ENCODE results near the gene SULT1C2. TPM values are rescaled to one million over a fixed set of nuclear protein-coding genes. Genes with fewer than 3 reads are reported as not detected.

The SULT1C2 gene
- polyA plus RNA-seq, 1 experiment = 0.04 TPM

DNA sequence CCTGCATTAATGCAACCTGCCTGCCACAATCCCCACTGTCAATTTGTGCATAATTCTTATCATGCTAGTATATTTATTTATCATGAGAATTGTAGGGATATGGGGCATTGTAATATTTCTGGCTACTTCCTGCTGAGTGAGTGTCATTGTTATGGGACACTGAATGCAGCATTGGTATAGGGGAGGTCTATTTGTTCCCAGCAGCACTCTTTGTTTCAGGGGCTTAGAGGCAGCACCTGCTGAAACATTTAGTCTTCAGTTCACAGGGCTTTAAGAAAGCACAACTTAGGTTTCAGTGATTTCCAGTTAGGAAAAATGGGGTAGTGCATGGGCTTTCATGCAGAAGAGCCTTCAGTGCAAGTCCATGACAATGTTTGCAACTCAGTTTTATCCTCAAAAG lies 25.3 kb upstream of the SULT1C2 start:
- DNase-seq (ENCODE audit: low read depth, low spot score) = no peak
- TF ChIP-seq, protein P1, sequence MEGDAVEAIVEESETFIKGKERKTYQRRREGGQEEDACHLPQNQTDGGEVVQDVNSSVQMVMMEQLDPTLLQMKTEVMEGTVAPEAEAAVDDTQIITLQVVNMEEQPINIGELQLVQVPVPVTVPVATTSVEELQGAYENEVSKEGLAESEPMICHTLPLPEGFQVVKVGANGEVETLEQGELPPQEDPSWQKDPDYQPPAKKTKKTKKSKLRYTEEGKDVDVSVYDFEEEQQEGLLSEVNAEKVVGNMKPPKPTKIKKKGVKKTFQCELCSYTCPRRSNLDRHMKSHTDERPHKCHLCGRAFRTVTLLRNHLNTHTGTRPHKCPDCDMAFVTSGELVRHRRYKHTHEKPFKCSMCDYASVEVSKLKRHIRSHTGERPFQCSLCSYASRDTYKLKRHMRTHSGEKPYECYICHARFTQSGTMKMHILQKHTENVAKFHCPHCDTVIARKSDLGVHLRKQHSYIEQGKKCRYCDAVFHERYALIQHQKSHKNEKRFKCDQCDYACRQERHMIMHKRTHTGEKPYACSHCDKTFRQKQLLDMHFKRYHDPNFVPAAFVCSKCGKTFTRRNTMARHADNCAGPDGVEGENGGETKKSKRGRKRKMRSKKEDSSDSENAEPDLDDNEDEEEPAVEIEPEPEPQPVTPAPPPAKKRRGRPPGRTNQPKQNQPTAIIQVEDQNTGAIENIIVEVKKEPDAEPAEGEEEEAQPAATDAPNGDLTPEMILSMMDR (IDR thresholded peaks at IDR 0.05; ENCODE audit: low read depth, low read length) = no peak
- Histone ChIP-seq H3K9me3 (ENCODE audit: control insufficient read depth, insufficient read depth, low read length) (no peaks in the 10 kb centered on the region), H3K27ac (ENCODE audit: low read depth, low read length) (no peak overlapping the region), H3K27me3 (ENCODE audit: control insufficient read depth, insufficient read depth, low read length) (no peaks in the 10 kb centered on the region), H3K4me3 (ENCODE audit: low read depth, low read length) (no peak overlapping the region)
- ChIA-PET POLR2A (no interaction called here), CTCF (no interaction called here)

GRCh38 chr2:108266218-108266617 lies 22.5 kb upstream of the SULT1C2 start:
- ChIA-PET CTCF (no interaction called here), POLR2A (no interaction called here)
- no peaks in the 10 kb centered on the region for H3K27me3 ChIP-seq (ENCODE audit: control insufficient read depth, insufficient read depth, low read length)
- no peak overlapping the region for H3K4me3 ChIP-seq (ENCODE audit: low read depth, low read length)
- H3K27ac ChIP-seq (ENCODE audit: low read depth, low read length) = no peak overlapping the region
- TF ChIP-seq, protein P1 (IDR thresholded peaks at IDR 0.05; ENCODE audit: low read depth, low read length) = no peak
- DNase-seq (ENCODE audit: low read depth, low spot score) = no peak
- H3K9me3 ChIP-seq (ENCODE audit: control insufficient read depth, insufficient read depth, low read length) = no peaks in the 10 kb centered on the region

DNA sequence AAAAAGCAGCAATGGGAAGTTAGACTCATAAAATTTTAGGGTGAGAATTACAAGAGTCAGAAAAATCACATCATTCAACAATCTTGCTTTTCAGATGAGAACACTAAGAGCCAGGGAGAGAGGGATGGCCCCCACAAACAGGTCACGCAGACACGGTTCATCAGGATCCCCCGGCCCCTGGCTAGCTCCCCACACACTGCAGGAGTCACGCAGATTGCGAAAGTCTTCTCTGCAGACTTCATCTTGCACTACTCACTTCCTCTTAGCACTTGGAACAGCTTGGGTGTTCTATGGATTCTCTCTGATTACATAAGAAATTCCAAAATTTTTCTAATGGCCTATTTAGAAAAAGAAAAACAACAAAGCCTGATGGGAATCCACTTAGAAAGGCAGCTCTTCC lies 21.6 kb upstream of the SULT1C2 start:
- Histone ChIP-seq H3K9me3 (ENCODE audit: control insufficient read depth, insufficient read depth, low read length) (no peaks in the 10 kb centered on the region), H3K27me3 (ENCODE audit: control insufficient read depth, insufficient read depth, low read length) (no peaks in the 10 kb centered on the region), H3K27ac (ENCODE audit: low read depth, low read length) (peak overlapping the region; percentile 54), H3K4me3 (ENCODE audit: low read depth, low read length) (no peak overlapping the region)
- TF ChIP-seq, protein P1 (IDR thresholded peaks at IDR 0.05; ENCODE audit: low read depth, low read length) = no peak
- CTCF ChIA-PET = no interaction called here
- DNase-seq (ENCODE audit: low read depth, low spot score) = peak; percentile 15
- POLR2A ChIA-PET = no interaction called here

GRCh38 chr2:108268001-108268400 lies 20.7 kb upstream of the SULT1C2 start:
- Histone ChIP-seq H3K9me3 (ENCODE audit: control insufficient read depth, insufficient read depth, low read length) (no peaks in the 10 kb centered on the region), H3K4me3 (ENCODE audit: low read depth, low read length) (no peak overlapping the region), H3K27ac (ENCODE audit: low read depth, low read length) (peak overlapping the region; percentile 69), H3K27me3 (ENCODE audit: control insufficient read depth, insufficient read depth, low read length) (no peaks in the 10 kb centered on the region)
- POLR2A ChIA-PET = no interaction called here
- peak; percentile 41 for DNase-seq (ENCODE audit: low read depth, low spot score)
- TF ChIP-seq, protein P1 (IDR thresholded peaks at IDR 0.05; ENCODE audit: low read depth, low read length) = no peak
- CTCF ChIA-PET = interaction anchor here (1.3 kb wide), 1 partner anchor 316 kb away, joined by 3 read pairs; no protein-coding TSS in a partner anchor

- Histone ChIP-seq H3K27me3 (ENCODE audit: control insufficient read depth, insufficient read depth, low read length) (no peaks in the 10 kb centered on the region), H3K27ac (ENCODE audit: low read depth, low read length) (no peak overlapping the region), H3K9me3 (ENCODE audit: control insufficient read depth, insufficient read depth, low read length) (no peaks in the 10 kb centered on the region), H3K4me3 (ENCODE audit: low read depth, low read length) (no peak overlapping the region)
- TF ChIP-seq, protein P1 (IDR thresholded peaks at IDR 0.05; ENCODE audit: low read depth, low read length) = no peak
- ChIA-PET CTCF (no interaction called here), POLR2A (no interaction called here)
- DNase-seq (ENCODE audit: low read depth, low spot score) = no peak
Observed at GRCh38 chr2:108270346-108270745, 18.3 kb upstream of the SULT1C2 start.
